Measurements from ENCODE around the gene SEC61A2.

The SEC61A2 gene

GRCh38 chr10:12188656-12189055 is 59.2 kb downstream of the SEC61A2 start:
- no peak overlapping the region for H3K4me3 ChIP-seq (ENCODE audit: low read length)
- no peak overlapping the region for H3K9ac ChIP-seq (ENCODE audit: low read length)
- H4K20me1 ChIP-seq (ENCODE audit: insufficient read depth, low read length), result no peaks in the 10 kb centered on the region
- H3F3A ChIP-seq (ENCODE audit: insufficient read depth, low read length), result no peaks in the 10 kb centered on the region
- no peak overlapping the region for H3K27ac ChIP-seq (ENCODE audit: low read length)
- TF ChIP-seq CTCF (IDR thresholded peaks at IDR 0.05; ENCODE audit: low read length), result no peak
- no peak for TF ChIP-seq EZH2 (optimal IDR thresholded peaks at IDR 0.05; ENCODE audit: low read depth, low read length)
- TF ChIP-seq EZH2phosphoT487 (IDR thresholded peaks at IDR 0.05; ENCODE audit: low read length), result no peak
- H3K79me2 ChIP-seq (ENCODE audit: low read length), result peaks cover 50% of the 10 kb centered on the region
- DNase-seq, result no peak
- H3K9me3 ChIP-seq (replicated peaks; ENCODE audit: insufficient read depth, low read length), result no peaks in the 10 kb centered on the region
- no peak overlapping the region for H3K4me2 ChIP-seq (ENCODE audit: low read depth, low read length)
- no peaks in the 10 kb centered on the region for H3K9me2 ChIP-seq (replicated peaks; ENCODE audit: insufficient read depth, low read length)
- no peaks in the 10 kb centered on the region for H3K27me3 ChIP-seq (replicated peaks; ENCODE audit: insufficient read depth, low read length)
- H3K4me1 ChIP-seq (ENCODE audit: low read length), result no peaks in the 10 kb centered on the region
- H3K36me3 ChIP-seq (replicated peaks; ENCODE audit: insufficient read depth, low read length), result no peaks in the 10 kb centered on the region
- H2AFZ ChIP-seq (ENCODE audit: low read length), result no peak overlapping the region

GRCh38 chr10:12189426-12189825 is 59.9 kb downstream of the SEC61A2 start:
- Histone ChIP-seq H3K9me3 (replicated peaks; ENCODE audit: insufficient read depth, low read length) (no peaks in the 10 kb centered on the region), H3K9ac (ENCODE audit: low read length) (no peak overlapping the region), H3K4me2 (ENCODE audit: low read depth, low read length) (no peak overlapping the region), H3K79me2 (ENCODE audit: low read length) (peaks cover 58% of the 10 kb centered on the region), H3K4me1 (ENCODE audit: low read length) (no peaks in the 10 kb centered on the region; the same call in 1 of the 2 replicates), H2AFZ (ENCODE audit: low read length) (no peak overlapping the region), H3F3A (ENCODE audit: insufficient read depth, low read length) (no peaks in the 10 kb centered on the region), H3K27me3 (replicated peaks; ENCODE audit: insufficient read depth, low read length) (no peaks in the 10 kb centered on the region), H4K20me1 (ENCODE audit: insufficient read depth, low read length) (no peaks in the 10 kb centered on the region), H3K36me3 (replicated peaks; ENCODE audit: insufficient read depth, low read length) (no peaks in the 10 kb centered on the region), H3K4me3 (ENCODE audit: low read length) (no peak overlapping the region), H3K9me2 (replicated peaks; ENCODE audit: insufficient read depth, low read length) (no peaks in the 10 kb centered on the region), H3K27ac (ENCODE audit: low read length) (no peak overlapping the region)
- DNase-seq, result no peak
- TF ChIP-seq EZH2 (optimal IDR thresholded peaks at IDR 0.05; ENCODE audit: low read depth, low read length) (no peak), CTCF (IDR thresholded peaks at IDR 0.05; ENCODE audit: low read length) (no peak), EZH2phosphoT487 (IDR thresholded peaks at IDR 0.05; ENCODE audit: low read length) (no peak)

- H4K20me1 ChIP-seq (ENCODE audit: insufficient read depth, low read length), result no peaks in the 10 kb centered on the region
- H3K27me3 ChIP-seq (replicated peaks; ENCODE audit: insufficient read depth, low read length), result no peaks in the 10 kb centered on the region
- TF ChIP-seq CTCF (IDR thresholded peaks at IDR 0.05; ENCODE audit: low read length), result no peak
- TF ChIP-seq EZH2phosphoT487 (IDR thresholded peaks at IDR 0.05; ENCODE audit: low read length), result no peak
- no peak for TF ChIP-seq EZH2 (optimal IDR thresholded peaks at IDR 0.05; ENCODE audit: low read depth, low read length)
- no peak overlapping the region for H3K4me2 ChIP-seq (ENCODE audit: low read depth, low read length)
- no peak overlapping the region for H3K9ac ChIP-seq (ENCODE audit: low read length)
- no peaks in the 10 kb centered on the region for H3K9me2 ChIP-seq (replicated peaks; ENCODE audit: insufficient read depth, low read length)
- no peak overlapping the region for H2AFZ ChIP-seq (ENCODE audit: low read length)
- no peaks in the 10 kb centered on the region for H3K9me3 ChIP-seq (replicated peaks; ENCODE audit: insufficient read depth, low read length)
- H3K36me3 ChIP-seq (replicated peaks; ENCODE audit: insufficient read depth, low read length), result no peaks in the 10 kb centered on the region
- 0 out of 2 replicates have a peak, but pooled peaks cover 6% of the 10 kb centered on the region for H3F3A ChIP-seq (ENCODE audit: insufficient read depth, low read length)
- no peak for DNase-seq
- no peak overlapping the region for H3K4me3 ChIP-seq (ENCODE audit: low read length)
- peaks cover 77% of the 10 kb centered on the region for H3K79me2 ChIP-seq (ENCODE audit: low read length)
- no peaks in the 10 kb centered on the region; the same call in 1 of the 2 replicates for H3K4me1 ChIP-seq (ENCODE audit: low read length)
- H3K27ac ChIP-seq (ENCODE audit: low read length), result no peak overlapping the region
These were observed 62.2 kb downstream of the SEC61A2 start for GRCh38 chr10:12191715-12192114.

Measured in MM.1S (cell line).